NCI-H128 (cell line): ENCODE results near the gene TMEM151A.
"Not testable (repeated sequence)": the region's sequence is repeated elsewhere in the genome, so short reads cannot be mapped to it uniquely, and the experiment has no call there.

Source experiments
- DNase-seq: peaks from one replicate; lab custom pipeline; 2025; ENCODE audit not compliant: unreplicated experiment; lab: John Stamatoyannopoulos, UW

Gene TMEM151A

DNA sequence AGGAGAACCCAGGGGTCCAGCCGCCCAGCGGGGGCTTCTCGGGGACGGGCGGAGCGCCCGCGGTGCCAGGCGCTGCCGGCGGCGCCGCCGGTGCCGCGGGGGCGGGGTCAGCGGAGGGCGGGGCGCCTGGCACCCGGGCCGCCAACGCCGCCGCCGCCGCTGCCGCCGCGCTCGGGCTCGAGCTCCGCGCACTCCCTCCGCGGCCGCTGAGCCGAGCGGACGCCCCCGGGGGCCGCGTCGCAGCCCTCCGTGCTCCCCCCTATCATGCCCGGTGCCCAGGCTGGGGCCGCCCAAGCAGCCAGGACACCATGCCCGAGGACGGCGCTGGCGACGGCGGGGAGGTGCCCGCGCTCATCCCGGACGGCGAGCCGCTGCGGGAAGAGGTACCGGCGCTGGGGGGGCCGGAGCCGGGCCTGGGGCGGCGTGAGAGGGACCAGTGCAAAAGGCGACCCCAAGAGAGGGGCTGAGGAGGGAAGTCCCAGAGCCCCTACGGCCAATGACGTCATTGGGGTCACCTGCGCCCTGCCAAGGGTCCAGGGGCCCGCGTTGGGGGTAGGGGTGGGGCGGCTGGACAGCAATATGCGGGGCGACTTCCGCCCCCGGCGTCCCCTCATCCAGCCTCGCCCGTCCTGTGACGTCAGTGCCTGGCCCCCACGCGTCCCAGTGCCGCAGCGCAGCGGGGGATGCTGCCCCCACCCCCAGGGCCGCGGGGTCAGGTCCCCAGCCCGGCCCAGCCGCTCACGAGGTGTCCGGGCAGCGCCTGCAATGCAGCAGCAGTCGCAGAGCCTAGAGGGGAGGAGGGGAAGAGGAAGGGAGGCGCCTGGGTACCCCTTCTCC, at the start of gene TMEM151A:
Gene TMEM151A (plus strand): TSS at position 189 of the 837 bp plus-strand sequence. CDS start 120 bp downstream, at position 309.
- DNase-seq = no peak

DNA sequence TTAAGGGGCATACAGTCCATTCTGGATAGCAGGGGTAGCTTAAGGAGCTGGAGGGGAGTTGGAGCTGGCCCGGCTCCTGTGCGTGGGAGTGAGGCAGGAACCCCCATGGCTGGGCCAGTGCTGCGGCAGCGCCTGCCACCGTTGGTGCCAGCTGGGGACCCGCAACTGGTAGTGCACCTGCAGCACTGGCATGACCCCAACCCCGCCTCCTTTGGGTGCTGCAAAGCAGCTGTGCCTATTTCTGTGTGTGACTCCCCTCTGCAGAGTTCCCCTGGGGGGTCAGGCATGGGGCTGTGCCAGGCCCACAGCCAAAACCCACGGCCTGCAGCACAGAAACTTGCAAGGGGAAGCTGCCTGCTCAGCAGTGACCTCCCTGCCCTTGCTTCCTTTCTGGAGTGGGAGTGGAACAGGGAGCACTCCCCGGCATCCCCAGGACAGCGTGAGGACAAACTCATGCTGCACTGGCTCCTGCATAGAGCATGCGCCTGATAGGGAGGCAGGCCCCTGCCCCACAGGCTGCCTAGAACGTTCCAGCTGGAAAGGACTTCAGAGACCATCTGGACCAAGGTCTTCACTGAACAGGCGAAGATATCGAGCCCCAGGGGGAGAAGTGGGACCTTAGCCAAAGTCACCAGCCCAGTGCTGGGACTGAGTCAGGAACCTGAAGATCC, 49.5 kb upstream of the TMEM151A start:
- DNase-seq = no peak

DNA sequence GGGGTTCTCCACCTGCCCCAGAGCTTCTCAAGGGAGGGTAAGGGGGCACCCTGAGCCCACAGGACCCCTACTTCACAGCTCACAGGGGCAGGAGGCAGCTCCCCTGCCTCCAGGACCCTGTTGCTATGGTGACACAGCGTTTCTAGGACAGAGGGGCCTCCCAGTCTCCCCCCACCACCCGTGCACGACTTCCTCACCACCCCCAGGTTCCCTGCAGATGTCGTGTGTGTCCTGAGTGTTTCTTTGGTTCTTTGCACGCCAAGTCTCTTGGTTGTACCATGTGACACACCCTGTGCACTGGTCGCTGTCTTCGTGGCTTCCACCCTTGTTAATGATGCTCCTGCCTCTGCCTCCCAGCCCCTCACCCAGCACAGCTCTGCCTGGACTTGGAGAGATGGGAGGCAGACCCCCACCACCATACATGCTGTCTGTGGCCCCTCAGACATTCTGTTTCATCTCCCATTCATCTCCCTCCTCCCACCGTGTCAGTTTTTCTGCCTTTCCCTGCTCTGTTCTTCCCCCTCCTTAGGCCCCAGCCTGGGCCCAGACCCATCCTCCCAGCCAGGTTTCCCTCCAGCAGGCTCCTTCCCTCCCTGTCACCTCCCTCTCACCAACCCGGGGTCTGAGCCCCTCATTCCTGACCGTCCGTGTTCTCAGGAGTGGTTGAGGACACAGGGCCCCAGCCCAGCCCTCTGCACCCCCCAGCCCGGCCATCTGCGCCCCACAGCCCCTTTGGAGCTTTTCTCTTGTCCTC, 47.7 kb upstream of the TMEM151A start:
- no peak for DNase-seq

DNA sequence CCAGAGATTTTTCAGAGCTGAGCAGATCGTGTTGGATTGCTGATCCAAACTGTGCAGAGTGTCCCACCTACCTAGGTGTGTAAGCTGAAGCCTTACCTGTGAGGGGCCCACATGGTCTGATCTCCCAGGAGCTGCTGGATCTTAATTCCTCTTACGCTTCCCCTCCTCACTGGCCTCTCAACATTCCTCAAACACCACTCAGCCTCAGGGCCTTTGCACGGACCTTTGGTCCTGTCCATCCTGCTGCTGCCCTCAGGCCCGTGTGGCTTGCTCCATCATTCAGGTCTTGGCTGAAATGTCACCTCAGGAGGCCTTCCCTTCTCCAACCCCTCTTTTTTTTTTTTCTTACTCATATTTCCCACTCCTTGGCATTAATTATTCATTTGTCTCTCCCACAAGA, 44.4 kb upstream of the TMEM151A start:
- no peak for DNase-seq

DNA sequence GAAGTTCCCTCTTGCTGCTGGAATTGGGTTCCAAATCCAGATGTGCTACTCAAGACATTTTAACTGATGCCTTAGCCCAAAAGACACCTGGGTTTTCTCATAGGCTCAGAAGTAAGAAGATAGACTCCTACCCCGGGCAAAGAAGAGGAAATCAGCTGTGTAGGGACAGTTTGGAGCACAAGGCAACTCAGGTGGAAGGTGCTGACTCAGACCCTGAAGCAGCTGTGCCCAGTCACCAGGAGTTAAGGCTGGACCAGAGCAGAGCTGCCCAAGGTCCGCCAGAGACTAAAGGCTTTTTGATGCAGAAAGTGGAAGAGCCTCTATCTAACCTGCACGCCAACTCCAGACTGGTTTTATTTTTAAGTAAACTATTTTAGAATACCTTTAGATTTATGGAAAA, 43.9 kb upstream of the TMEM151A start:
- DNase-seq = no peak

DNA sequence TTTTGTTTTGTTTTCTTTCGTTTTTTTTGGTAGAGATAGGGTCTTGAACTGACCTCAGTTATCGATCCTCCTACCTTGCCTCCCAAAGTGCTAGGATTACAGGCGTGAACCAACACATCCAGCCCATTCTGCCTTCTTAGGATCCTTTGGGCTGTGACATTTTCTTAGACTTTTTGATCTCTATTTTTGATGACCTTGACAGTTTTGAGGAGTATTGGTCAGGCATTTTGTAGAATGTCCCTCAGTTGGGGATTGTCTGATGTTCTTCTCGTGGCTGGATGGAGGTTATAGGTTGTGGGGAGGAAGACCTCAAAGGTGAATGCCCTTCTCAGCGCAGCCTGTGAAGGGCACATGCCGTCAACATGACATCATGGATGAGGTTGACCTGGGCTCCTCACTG, 42.8 kb upstream of the TMEM151A start:
- DNase-seq = no peak

DNA sequence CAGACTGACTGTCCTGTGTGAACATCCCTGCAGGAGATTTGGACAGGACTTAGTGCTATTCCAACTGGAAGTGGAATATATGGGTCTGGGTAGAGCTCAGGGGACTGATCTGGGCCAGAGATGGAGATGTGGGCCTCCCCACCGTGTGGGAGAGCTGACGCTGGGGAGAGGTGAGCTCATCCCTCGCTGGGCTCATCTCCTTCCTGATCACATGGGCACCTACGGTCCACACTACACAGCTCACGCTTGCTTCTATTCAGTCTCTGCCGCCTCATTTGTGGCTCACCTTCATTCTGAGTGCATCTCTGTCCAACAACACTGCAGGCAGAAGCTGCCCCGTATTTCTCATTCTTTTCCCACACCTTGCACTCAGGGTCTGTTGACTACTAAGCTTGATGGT, 39.9 kb upstream of the TMEM151A start:
- no peak for DNase-seq

DNA sequence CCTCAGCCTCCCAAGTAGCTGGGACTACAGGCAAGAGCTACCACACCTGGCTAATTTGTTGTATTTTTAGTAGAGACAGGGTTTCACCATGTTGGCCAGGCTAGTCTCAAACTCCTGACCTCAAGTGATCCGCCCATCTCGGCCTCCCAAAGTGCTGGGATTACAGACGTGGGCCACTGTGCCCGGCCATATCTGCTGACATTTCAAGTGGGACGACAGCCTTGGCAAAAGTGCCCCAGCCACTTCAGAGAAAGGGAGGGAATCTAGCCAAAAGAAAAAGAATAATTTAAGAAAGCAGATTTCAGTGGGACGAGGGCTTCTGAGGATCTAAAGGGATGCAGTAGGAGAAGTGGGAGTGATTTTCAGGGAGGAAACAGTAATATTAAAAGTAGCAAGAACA, 38.6 kb upstream of the TMEM151A start:
- DNase-seq = not testable (repeated sequence)

DNA sequence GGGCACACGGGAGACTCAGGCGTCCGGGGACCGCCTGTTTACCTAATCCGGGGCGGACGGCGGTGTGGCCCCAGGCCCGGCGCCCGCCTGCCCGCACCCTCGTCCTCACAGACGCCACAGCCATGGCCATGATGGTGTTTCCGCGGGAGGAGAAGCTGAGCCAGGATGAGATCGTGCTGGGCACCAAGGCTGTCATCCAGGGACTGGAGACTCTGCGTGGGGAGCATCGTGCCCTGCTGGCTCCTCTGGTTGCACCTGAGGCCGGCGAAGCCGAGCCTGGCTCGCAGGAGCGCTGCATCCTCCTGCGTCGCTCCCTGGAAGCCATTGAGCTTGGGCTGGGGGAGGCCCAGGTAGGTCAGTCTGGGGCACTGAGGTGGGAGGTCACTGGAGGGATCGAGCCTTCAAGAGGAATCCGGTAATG, 33.2 kb upstream of the TMEM151A start:
- no peak for DNase-seq

DNA sequence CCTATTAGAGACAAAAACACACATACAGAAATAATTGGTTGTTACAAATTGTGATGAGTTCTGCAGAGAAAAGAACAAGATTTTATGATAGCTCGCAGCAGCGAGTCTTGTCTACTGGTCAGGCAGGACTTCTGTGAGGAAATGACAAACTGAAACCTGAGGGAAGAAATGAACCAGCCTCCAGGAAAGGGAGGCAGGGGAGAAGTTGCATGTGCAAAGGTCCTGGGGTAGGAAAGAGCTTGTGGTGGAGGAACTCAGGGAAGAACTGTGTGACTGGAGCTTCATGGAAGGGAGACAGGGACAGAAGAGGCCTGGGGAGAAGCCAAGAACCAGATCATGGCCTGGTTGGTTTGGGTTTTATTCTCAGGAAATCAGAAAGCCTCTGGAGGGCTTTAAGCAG, 32.5 kb upstream of the TMEM151A start:
- DNase-seq = no peak

DNA sequence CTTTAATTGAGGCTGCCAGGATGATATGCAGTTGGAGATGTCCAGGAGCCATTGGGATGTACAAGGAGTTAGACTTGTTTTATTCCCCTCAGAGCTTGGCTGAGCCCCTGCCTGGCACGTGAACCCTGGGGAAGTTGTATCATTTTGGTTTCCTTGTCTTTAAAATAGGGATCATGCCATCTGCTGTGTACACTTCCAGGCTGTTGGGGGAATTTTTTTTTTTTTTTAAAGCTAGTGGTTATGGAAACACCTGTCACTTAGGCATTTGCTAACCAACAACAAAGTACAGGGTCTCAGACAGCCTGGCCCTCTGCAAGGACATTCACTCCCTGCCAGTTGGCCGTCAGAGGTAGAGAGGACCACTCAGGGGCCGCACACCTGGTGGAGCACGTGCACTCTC, 31.7 kb upstream of the TMEM151A start:
- no peak for DNase-seq

DNA sequence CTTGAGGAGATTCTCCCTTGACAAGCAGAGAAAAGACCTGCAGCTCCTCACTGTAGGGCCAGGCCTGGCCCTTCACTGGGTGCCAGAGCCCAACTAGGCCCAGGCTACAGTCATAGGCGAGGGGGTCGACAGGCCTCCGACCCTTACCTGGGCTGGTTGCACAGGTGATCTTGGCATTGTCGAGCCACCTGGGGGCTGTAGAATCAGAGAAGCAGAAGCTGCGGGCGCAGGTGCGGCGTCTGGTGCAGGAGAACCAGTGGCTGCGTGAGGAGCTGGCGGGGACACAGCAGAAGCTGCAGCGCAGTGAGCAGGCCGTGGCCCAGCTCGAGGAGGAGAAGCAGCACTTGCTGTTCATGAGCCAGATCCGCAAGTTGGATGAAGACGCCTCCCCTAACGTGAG, 30.1 kb upstream of the TMEM151A start:
- no peak for DNase-seq

DNA sequence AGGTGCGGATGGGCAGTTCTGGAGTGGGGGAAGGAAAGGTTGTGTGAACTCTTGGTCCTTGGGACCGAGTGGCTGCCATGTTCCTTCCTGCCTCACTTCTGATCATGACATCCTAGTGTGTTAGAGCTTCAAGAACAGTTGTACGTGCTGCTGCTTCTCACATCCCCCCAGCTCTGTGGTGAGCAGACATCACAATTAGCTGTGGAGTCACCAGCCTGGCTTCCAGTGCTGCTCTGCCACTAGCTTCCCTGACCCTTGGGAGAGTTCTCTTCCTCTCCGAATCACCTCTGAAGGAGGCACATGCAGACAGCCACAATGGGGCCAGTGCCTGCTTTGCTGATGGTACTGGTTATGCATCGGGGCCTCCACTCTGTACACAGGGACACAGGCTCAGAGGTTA, 29.5 kb upstream of the TMEM151A start:
- DNase-seq = no peak

DNA sequence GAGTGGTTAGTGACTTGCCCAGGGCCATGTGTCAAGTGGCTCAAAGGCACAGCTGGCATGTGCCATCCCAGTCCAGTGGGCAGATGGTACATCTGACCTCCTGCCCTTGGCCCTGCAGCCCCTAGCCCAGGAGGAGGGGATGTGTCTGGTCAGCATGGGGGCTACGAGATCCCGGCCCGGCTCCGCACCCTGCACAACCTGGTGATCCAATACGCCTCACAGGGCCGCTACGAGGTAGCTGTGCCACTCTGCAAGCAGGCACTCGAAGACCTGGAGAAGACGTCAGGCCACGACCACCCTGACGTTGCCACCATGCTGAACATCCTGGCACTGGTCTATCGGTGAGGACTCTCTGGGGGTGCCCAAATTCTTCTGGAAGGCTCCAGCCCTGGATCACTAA, 29.0 kb upstream of the TMEM151A start:
- no peak for DNase-seq

DNA sequence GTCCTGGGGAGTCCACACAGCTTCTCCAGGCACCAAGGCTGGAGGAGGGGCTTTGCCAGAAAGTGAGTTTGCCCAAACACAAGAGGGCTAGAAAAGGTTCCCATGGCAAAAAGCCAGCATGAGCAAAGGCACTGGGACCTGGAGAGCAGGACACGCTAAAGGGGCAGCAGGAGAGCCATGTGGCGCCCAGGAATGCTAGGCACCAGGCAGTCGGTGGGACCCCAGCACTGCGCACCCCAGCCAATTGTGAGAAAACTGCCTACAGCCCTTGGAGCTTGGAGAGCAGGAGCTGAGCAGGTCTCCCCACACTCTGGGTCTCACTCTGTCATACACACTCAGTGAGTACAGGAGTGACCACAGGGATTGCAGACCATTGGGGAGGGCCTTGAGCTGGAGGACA, 28.5 kb upstream of the TMEM151A start:
- DNase-seq = no peak

DNA sequence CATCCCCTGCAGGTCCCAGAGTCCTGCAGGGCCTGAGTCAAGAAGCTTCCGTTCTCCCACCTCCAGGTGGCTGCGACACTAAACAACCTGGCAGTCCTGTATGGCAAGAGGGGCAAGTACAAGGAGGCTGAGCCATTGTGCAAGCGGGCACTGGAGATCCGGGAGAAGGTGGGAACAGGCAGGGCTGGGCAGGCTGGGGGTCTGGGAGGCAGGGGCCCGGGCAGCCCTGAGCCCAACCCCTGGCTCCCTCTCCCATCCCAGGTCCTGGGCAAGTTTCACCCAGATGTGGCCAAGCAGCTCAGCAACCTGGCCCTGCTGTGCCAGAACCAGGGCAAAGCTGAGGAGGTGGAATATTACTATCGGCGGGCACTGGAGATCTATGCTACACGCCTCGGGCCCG, 27.9 kb upstream of the TMEM151A start:
- DNase-seq = no peak

DNA sequence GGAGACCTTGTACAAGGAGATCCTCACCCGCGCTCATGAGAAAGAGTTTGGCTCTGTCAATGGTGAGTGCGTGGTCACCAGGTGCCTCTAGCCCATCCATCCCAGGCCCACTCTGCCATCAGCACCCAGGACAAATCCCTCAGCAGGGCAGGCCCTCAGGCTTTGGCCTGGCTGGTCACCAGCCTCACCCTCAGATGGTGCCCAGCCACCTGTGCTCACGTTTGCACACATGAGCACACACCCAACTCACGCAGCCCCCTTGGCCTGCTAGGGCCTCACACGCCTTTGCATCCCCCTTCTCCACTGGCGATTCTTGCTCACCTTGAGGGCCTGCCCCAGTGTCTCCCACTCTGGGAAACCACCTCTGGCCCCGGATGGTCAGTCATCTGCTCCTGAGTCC, 27.3 kb upstream of the TMEM151A start:
- no peak for DNase-seq

DNA sequence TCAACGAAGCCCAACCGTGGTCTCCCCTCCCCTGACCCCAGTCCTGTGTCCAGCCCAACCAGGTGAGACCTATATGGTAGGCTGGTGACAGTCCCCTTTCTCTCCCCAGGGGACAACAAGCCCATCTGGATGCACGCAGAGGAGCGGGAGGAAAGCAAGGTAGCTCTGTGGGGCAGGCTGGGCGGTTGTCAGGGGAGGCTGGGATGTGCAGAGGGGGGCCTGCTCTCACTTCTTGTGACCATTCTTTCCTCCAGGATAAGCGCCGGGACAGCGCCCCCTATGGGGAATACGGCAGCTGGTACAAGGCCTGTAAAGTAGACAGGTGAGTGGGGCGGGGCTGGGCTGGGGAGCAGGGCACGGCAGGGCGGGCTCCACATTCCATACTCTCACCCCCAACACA, 26.8 kb upstream of the TMEM151A start:
- DNase-seq = no peak

DNA sequence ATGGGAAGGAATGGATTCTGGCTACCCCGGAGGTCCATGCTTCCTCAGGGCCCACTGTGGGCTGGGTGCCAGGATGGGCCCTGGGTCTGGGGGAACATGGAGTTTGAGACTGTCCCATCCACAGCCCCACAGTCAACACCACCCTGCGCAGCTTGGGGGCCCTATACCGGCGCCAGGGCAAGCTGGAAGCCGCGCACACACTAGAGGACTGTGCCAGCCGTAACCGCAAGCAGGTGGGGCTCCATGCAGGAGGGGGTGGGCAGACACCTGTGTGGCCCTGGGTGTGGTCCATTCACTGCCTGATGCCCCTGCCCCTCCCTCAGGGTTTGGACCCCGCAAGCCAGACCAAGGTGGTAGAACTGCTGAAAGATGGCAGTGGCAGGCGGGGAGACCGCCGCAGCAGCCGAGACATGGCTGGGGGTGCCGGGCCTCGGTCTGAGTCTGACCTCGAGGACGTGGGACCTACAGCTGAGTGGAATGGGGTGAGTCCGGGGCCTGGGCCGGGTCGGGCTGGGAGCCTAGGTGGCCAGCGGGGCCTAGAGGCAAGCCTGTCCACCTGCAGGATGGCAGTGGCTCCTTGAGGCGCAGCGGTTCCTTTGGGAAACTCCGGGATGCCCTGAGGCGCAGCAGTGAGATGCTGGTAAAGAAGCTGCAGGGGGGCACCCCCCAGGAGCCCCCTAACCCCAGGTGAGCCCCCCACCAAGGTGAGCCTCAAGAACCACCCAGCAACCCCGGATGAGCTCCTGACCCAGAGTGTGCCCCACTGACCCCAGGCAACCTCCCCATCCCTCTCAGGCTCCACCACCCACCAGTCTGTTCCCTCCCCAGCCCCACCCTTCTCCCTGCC, 25.9 kb upstream of the TMEM151A start:
- DNase-seq = no peak

DNA sequence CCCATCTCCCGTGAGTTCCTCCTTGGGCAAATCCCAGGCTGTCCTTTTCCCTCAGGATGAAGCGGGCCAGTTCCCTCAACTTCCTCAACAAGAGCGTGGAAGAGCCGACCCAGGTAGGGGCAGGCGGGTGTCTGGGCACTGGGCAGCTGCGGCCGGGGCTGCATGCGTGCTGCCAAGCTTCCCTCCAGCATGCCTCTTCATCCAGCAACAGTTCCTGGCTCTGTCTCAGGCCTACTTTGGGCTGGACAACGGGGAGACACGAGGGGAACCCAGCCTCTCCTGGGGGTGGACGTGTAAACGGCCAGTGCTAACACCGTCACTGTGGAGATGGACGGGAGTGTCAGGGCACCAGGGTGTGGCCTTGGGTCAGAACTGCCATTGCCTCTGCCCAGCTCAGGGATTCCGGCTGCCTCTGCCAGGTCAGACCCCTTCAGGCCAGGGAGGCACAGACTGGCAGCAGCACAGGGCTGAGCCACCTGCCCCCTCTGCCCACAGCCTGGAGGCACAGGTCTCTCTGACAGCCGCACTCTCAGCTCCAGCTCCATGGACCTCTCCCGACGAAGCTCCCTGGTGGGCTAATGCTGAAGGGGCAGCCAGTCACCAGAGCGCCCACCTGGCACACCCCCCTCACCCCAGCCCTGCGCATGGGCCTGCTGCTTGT, 25.2 kb upstream of the TMEM151A start:
- no peak for DNase-seq

DNA sequence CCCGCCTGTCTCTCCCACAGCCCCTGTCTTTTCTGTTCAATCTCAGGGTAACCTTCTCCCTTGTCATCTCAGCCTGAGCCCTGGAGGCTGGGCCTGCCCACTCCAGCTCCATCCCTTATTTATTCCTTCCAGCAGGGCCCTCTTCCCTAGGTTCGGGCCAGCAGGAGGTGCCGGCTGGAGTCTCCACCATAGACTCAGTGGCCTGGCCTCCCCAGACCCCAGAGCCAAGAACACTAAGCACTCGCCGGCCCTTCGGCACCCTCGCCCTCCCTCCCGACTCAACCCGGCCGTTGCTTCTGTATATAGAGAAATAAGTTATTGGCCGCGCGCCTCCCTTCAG, 24.7 kb upstream of the TMEM151A start:
- DNase-seq = no peak
